Endothelial cell (in vitro differentiated cells): ENCODE measurements around the gene SFMBT2. TPM values are rescaled to one million over a fixed set of nuclear protein-coding genes. Genes with fewer than 3 reads are reported as not detected.

ENCODE experiments used
- DNase-seq: peaks from one replicate; pipeline ENCODE4 v3.0.0; 2021; ENCODE audit warnings: low spot score
- H3K27ac Mint-ChIP-seq: one replicate; pipeline ENCODE4 v1.8.0; 2021; ENCODE audit warnings: mixed read lengths, inconsistent platforms; ENCODE audit not compliant: unreplicated experiment
- H3K27me3 Mint-ChIP-seq: one replicate; pipeline ENCODE4 v1.8.0; 2021; ENCODE audit warnings: mild to moderate bottlenecking, moderate library complexity, mixed read lengths, inconsistent platforms; ENCODE audit not compliant: unreplicated experiment
- H3K36me3 Mint-ChIP-seq: one replicate; pipeline ENCODE4 v1.8.0; 2021; ENCODE audit warnings: mild to moderate bottlenecking, low read depth, mixed read lengths, inconsistent platforms; ENCODE audit not compliant: unreplicated experiment
- H3K4me1 Mint-ChIP-seq: one replicate; pipeline ENCODE4 v1.8.0; 2021; ENCODE audit warnings: mild to moderate bottlenecking, mixed read lengths, inconsistent platforms; ENCODE audit not compliant: unreplicated experiment
- H3K4me3 Mint-ChIP-seq: one replicate; pipeline ENCODE4 v1.8.0; 2021; ENCODE audit warnings: mild to moderate bottlenecking, mixed read lengths, inconsistent platforms; ENCODE audit not compliant: unreplicated experiment
- H3K9me3 Mint-ChIP-seq: one replicate; pipeline ENCODE4 v1.8.0; 2021; ENCODE audit warnings: mixed read lengths, inconsistent platforms; ENCODE audit not compliant: unreplicated experiment
- CTCF ChIP-seq: fragments of 200-600 bp; sonication (generic); IDR thresholded peaks from one replicate; pipeline ENCODE4 v1.5.0; 2021; ENCODE audit warnings: antibody characterized with exemption; ENCODE audit not compliant: unreplicated experiment
- total RNA-seq: library from RNA; stranded (reverse); fragmentation: NEBNext Ultra II Directional; extraction: Animal tissue kit (Norgen Biotek cat#: 25700); gene quantifications from one replicate; pipeline ENCODE4 v1.2.1, GENCODE V29; 2021; ENCODE audit not compliant: unreplicated experiment

The SFMBT2 gene
- total RNA-seq, 1 donor from 2014 or later, result 16.0 TPM

- no peak overlapping the region for H3K27ac Mint-ChIP-seq
- DNase-seq, result no peak
These were observed 24.8 kb upstream of the SFMBT2 start for GRCh38 chr10:7435674-7436073.

GRCh38 chr10:7434378-7434777 is 23.5 kb upstream of the SFMBT2 start:
- Mint-ChIP-seq H3K27me3 (no peaks in the 10 kb centered on the region), H3K36me3 (no peaks in the 10 kb centered on the region), H3K27ac (no peak overlapping the region), H3K4me3 (no peak overlapping the region), H3K4me1 (peaks cover 13% of the 10 kb centered on the region), H3K9me3 (no peaks in the 10 kb centered on the region)
- no peak for DNase-seq
- no peak for TF ChIP-seq CTCF

More at GRCh38 chr10:7435674-7436073, 24.8 kb upstream of the SFMBT2 start:
- H3K4me3 Mint-ChIP-seq, result no peak overlapping the region
- no peak for TF ChIP-seq CTCF
- H3K9me3 Mint-ChIP-seq, result no peaks in the 10 kb centered on the region
- H3K36me3 Mint-ChIP-seq, result no peaks in the 10 kb centered on the region
- H3K27me3 Mint-ChIP-seq, result no peaks in the 10 kb centered on the region
- H3K4me1 Mint-ChIP-seq, result peaks cover 16% of the 10 kb centered on the region

- no peaks in the 10 kb centered on the region for H3K27me3 Mint-ChIP-seq
- no peak overlapping the region for H3K4me3 Mint-ChIP-seq
- no peaks in the 10 kb centered on the region for H3K36me3 Mint-ChIP-seq
- H3K27ac Mint-ChIP-seq, result no peak overlapping the region
- no peak for TF ChIP-seq CTCF
- no peaks in the 10 kb centered on the region for H3K9me3 Mint-ChIP-seq
- DNase-seq, result no peak
- H3K4me1 Mint-ChIP-seq, result peaks cover 13% of the 10 kb centered on the region
These were observed 23.0 kb upstream of the SFMBT2 start for GRCh38 chr10:7433861-7434260.

- H3K27me3 Mint-ChIP-seq, result no peaks in the 10 kb centered on the region
- DNase-seq, result no peak
- H3K27ac Mint-ChIP-seq, result no peak overlapping the region
- peaks cover 8% of the 10 kb centered on the region for H3K4me1 Mint-ChIP-seq
- no peaks in the 10 kb centered on the region for H3K36me3 Mint-ChIP-seq
- no peak overlapping the region for H3K4me3 Mint-ChIP-seq
- no peaks in the 10 kb centered on the region for H3K9me3 Mint-ChIP-seq
- no peak for TF ChIP-seq CTCF
These were observed 22.3 kb upstream of the SFMBT2 start for GRCh38 chr10:7432884-7433726.

GRCh38 chr10:7428673-7429350 is 18.0 kb upstream of the SFMBT2 start:
- Mint-ChIP-seq H3K36me3 (no peaks in the 10 kb centered on the region), H3K27me3 (no peaks in the 10 kb centered on the region), H3K9me3 (no peaks in the 10 kb centered on the region), H3K27ac (no peak overlapping the region), H3K4me3 (no peak overlapping the region), H3K4me1 (peaks cover 15% of the 10 kb centered on the region)
- no peak for DNase-seq
- no peak for TF ChIP-seq CTCF
